Activated CD4-positive, alpha-beta T cell treated with anti-CD3 and anti-CD28 coated beads for 48 hours (primary cell): ENCODE results near the gene PTPN14.
"Not testable (repeated sequence)": the region's sequence is repeated elsewhere in the genome, so short reads cannot be mapped to it uniquely, and the experiment has no call there.

ENCODE experiments used
- DNase-seq: peaks from one replicate; pipeline ENCODE4 v3.0.0-alpha.2; 2020

Gene PTPN14

GRCh38 chr1:214540324-214540723 lies 11.1 kb downstream of the PTPN14 start:
- no peak for DNase-seq

GRCh38 chr1:214538496-214538895 lies 12.9 kb downstream of the PTPN14 start:
- DNase-seq = no peak

- no peak for DNase-seq
Measured at GRCh38 chr1:214537872-214538473, 13.4 kb downstream of the PTPN14 start.

GRCh38 chr1:214537219-214537618 lies 14.2 kb downstream of the PTPN14 start:
- DNase-seq = no peak

GRCh38 chr1:214532070-214532469 lies 19.3 kb downstream of the PTPN14 start:
- DNase-seq = no peak

DNA sequence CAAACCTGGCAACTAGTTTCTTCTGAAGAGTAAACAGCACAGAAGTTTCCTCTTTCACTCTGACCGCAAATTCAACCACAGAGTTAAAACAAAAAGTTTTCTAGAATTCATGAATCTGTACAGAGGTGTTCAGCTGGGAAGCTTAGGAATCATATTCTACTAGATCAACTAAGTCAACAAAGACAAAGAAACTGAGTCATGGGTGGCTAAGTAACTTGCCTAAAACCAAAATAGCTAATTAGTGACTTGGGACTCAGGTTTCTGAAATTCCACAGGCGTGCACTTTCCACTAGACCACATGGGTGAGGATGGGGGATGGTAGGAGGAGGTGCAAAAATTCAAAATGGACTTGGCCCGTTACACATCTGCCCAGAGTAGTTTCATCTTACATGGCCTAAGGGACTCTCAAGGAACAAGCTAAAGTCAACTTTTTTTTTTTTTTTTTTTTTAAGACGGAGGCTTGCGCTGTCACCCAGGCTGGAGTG lies 25.8 kb downstream of the PTPN14 start:
- DNase-seq = no peak

DNA sequence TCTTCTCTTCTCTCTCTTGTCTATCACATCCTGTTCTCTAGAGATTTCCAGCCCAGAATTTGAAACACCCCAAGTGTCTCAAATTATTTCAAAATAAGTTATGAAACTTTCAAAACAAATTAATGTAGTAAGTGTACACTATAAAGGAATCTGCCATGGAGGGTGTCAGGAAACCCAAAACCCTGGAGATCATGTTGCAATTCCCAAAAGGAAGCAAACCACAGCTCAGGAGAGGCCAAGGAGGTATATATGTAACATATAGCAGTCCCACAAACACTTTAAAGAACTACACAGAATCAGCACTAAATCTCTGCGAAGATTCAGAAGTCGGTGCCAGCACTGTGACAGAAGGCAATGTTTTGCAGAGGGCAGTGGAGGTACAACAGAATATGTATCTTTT lies 26.6 kb downstream of the PTPN14 start:
- no peak for DNase-seq

GRCh38 chr1:214523124-214523824 lies 28.1 kb downstream of the PTPN14 start:
- DNase-seq = no peak

DNA sequence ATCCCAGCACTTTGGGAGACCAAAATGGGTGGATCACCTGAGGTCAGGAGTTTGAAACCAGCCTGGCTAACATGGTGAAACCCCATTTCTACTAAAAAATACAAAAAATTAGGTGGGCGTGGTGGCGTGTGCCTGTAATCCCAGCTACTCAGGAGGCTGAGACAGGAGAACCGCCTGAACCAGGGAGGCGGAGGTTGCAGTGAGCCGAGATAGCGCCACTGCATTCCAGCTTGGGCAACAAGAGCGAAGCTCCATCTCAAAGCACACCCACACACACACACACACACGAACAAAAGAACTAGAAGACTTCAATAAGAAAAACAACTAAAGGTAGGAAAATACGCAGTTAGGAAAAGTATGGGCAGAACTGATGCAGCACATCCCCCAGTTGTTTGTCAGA lies 29.9 kb downstream of the PTPN14 start:
- not testable (repeated sequence) for DNase-seq

GRCh38 chr1:214520544-214521165 lies 30.7 kb downstream of the PTPN14 start:
- no peak for DNase-seq

DNA sequence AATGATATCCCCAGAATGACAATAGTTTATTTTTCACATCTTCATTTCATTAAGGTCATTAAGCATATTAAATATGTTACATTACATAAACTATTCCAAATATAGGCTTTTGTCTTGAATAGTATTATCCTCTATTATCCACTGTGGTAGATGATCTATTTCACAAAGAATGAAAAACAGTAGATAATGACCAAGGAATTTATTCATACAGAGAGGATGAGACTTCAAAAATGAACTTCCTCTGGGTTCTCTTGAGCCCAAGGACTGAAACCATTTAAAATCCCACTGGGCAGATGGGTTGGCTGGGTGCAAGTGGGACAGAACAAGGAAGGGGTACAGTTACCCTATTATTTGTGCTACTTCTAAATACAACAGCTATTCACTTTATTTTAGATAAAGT lies 33.0 kb downstream of the PTPN14 start:
- DNase-seq = no peak

DNA sequence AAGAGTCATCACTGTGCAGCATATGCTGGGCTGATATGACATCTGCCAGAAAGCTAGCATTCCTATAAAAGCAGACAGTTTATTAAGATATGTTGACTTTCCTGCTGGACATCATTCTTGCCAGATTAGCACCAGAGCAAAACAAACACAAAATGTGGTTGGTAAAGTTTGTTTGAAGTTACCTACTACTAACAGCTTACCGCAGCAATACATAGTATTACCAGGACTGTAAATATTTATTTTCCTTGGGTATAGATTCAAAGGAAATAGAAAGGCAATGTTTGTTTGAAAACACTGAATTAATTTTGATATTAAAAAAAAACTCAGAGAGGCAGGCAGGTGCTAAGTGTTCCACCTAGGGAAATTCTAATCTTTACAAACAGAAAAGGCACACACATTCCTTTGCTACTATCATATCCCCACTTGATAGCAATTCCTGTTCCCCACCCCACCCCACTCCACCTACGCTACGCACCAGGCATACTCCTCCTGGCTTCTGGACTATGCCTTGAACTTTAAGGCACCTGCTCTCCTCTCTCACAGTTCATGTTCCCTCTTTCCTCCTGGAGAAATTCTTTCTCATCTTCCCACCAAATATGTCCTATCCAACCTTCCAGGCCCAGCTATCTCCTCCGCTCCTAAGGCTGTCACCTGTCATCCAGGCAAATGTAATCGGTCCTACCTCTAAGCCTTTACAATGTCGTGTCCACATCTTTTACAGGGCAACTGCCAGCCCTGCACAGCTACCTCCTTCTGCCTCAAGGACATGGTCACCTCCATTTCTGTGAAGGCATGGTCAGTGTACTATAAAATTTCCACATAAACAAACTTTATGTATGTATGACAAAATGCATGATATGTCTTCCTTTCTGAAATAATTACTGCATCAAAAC lies 34.7 kb downstream of the PTPN14 start:
- DNase-seq = no peak

- DNase-seq = no peak
Measured at GRCh38 chr1:214515544-214516433, 35.6 kb downstream of the PTPN14 start.

DNA sequence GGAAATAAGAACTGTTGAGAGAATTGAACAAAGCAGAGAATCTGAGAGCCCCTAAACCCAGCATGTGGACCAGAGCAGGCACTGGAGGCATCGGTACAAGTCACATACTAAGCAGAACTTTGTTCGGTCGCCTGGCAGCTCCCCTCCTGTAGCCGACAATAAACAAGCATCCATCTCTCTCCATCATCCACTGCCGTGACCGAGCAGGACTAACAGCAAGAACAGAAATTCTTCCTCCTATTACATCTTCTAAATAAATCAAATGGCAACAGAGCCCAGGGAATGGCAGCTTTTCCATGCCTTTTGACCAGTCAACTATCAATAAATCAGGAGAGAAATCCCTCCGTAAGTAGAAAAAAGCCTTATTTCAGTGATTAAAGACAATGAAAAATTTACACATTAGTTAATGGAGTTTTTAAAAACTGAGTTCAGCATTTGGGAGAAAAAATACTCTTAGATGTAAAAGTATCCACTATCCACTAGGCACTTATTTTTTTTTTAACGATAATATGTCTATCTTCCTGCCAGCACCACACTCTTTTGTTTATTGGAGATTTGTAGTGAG lies 36.5 kb downstream of the PTPN14 start:
- no peak for DNase-seq

DNA sequence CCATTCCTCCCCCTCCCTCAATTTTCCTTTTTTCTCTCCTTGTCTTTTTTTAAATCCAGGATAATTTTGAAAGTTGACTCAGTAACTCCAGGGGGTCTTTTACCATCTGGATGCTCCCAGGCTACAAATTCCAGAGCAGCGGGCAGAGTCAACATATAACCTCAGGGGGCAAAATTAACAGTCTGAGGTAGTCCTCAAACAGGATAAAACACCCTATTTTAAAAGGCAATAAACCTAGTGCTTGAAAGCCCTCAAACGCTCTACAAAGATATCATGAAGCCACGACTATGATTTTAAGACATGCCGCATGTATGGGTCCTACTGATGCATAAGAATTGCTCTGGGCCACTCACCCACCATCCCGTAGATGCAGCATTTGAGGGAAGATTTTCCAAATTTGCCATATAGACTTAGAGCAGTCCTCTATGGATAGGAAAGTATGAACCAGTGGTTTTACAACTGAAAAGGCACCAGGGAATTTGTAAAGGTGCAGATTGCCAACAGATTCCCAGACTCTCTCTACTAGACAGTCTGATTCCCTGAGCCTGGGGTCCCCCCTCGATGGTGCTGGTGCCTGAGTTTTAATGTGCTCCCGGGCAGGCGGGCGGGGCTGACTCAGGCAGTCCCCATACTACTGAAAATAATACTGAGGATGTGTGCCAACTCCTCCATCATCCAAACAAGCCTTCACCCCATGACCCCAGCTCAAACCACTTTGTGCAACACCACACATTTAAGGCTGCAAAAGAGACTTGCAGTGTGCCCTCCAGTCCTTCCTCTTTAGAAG lies 37.2 kb downstream of the PTPN14 start:
- no peak for DNase-seq

- no peak for DNase-seq
Measured at GRCh38 chr1:214513394-214513793, 38.0 kb downstream of the PTPN14 start.

GRCh38 chr1:214511639-214511998 lies 39.8 kb downstream of the PTPN14 start:
- no peak for DNase-seq

- DNase-seq = no peak
Measured at GRCh38 chr1:214510914-214511638, 40.3 kb downstream of the PTPN14 start.

- no peak for DNase-seq
Measured at GRCh38 chr1:214510477-214510876, 40.9 kb downstream of the PTPN14 start.

DNA sequence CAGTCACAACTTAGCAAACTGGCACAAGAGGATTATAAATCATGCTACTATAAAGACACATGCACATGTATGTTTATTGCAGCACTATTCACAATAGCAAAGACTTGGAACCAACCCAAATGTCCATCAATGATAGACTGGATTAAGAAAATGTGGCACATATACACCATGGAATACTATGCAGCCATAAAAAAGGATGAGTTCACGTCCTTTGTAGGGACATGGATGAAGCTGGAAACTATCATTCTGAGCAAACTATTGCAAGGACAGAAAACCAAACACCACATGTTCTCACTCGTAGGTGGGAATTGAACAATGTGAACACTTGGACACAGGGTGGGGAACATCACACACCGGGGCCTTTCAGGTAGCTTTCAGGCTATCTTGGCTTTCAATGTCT lies 41.8 kb downstream of the PTPN14 start:
- not testable (repeated sequence) for DNase-seq
